Stimulated activated CD4-positive, alpha-beta T cell treated with anti-CD3 and anti-CD28 coated beads, Interleukin-1b, Interleukin-23, amount 100 ng/mL, for 4 hours (primary cell): ENCODE data around the gene AP2B1.

Experiments
- DNase-seq, 2 donors: peaks; one replicate each; pipeline ENCODE4 v3.0.0-alpha.2; 2020; ENCODE audit warnings: low read depth in 2 of 2

Gene AP2B1

GRCh38 chr17:35773679-35774425 is 186.7 kb downstream of the AP2B1 start:
- DNase-seq: no peak

- no peak for DNase-seq
Observed at GRCh38 chr17:35774499-35774898, 187.4 kb downstream of the AP2B1 start.

- DNase-seq: no peak
Observed at GRCh38 chr17:35775039-35775438, 187.9 kb downstream of the AP2B1 start.

- DNase-seq: no peak
Observed at GRCh38 chr17:35775583-35775982, 188.5 kb downstream of the AP2B1 start.
